Measurements from ENCODE around the gene PTPRE.

Gene PTPRE

DNA sequence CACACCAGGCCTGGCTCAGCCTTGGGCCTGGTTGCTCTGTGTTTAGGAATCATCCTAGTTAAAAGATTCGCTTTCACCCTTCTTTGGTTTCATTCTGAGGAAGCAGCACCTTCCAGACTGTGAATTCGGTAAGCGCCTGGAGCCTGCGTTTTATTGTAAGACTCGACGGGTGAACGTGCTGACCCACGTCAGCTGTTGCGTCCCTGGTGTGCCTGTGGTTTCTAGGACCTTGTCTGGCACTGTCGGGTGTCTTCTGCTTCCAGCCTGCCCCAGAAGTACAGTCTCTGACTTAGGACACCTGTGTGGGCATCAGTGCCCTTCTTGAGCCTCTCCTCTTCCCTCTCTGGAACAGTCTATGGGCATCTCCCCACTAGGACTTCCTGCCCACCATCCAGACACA lies 193.0 kb downstream of the PTPRE start:
- H4K20me1 ChIP-seq (ENCODE audit: insufficient read depth): no peaks in the 10 kb centered on the region
- no peaks in the 10 kb centered on the region; the same call in 1 of the 2 replicates for H3K36me3 ChIP-seq (ENCODE audit: insufficient read depth)
- TF ChIP-seq, protein P1, sequence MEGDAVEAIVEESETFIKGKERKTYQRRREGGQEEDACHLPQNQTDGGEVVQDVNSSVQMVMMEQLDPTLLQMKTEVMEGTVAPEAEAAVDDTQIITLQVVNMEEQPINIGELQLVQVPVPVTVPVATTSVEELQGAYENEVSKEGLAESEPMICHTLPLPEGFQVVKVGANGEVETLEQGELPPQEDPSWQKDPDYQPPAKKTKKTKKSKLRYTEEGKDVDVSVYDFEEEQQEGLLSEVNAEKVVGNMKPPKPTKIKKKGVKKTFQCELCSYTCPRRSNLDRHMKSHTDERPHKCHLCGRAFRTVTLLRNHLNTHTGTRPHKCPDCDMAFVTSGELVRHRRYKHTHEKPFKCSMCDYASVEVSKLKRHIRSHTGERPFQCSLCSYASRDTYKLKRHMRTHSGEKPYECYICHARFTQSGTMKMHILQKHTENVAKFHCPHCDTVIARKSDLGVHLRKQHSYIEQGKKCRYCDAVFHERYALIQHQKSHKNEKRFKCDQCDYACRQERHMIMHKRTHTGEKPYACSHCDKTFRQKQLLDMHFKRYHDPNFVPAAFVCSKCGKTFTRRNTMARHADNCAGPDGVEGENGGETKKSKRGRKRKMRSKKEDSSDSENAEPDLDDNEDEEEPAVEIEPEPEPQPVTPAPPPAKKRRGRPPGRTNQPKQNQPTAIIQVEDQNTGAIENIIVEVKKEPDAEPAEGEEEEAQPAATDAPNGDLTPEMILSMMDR (conservative IDR thresholded peaks at IDR 0.05; ENCODE audit: low read depth, low read length): no peak
- no peak overlapping the region for H2AFZ ChIP-seq (ENCODE audit: low read depth)
- no peak overlapping the region for H3K9ac ChIP-seq
- no peak overlapping the region for H3K4me2 ChIP-seq
- no peak overlapping the region for H3K4me3 ChIP-seq (IDR thresholded peaks at IDR 0.05; ENCODE audit: insufficient read depth, low read depth, low read length)
- H3K27ac ChIP-seq: no peak overlapping the region
- no peaks in the 10 kb centered on the region for H3K79me2 ChIP-seq (ENCODE audit: insufficient read depth, low read depth)
- H3K4me1 ChIP-seq (ENCODE audit: low read depth, poor library complexity, severe bottlenecking): no peaks in the 10 kb centered on the region
- no peaks in the 10 kb centered on the region for H3K27me3 ChIP-seq (ENCODE audit: insufficient read depth, low read depth)

- no peak overlapping the region for H3K27ac ChIP-seq
- no peak overlapping the region for H3K9ac ChIP-seq
- 0 out of 2 replicates have a peak, but pooled peaks cover 1% of the 10 kb centered on the region for H3K79me2 ChIP-seq (ENCODE audit: insufficient read depth, low read depth)
- TF ChIP-seq, protein P1 (conservative IDR thresholded peaks at IDR 0.05; ENCODE audit: low read depth, low read length): no peak
- peaks cover 4% of the 10 kb centered on the region; the same call in 1 of the 2 replicates for H3K36me3 ChIP-seq (ENCODE audit: insufficient read depth)
- no peak overlapping the region for H3K4me3 ChIP-seq (IDR thresholded peaks at IDR 0.05; ENCODE audit: insufficient read depth, low read depth, low read length)
- no peak overlapping the region for H2AFZ ChIP-seq (ENCODE audit: low read depth)
- H4K20me1 ChIP-seq (ENCODE audit: insufficient read depth): no peaks in the 10 kb centered on the region
- H3K4me1 ChIP-seq (ENCODE audit: low read depth, poor library complexity, severe bottlenecking): no peaks in the 10 kb centered on the region
- H3K27me3 ChIP-seq (ENCODE audit: insufficient read depth, low read depth): no peaks in the 10 kb centered on the region
- no peak overlapping the region for H3K4me2 ChIP-seq
Observed at GRCh38 chr10:128101901-128102300, 195.0 kb downstream of the PTPRE start.

DNA sequence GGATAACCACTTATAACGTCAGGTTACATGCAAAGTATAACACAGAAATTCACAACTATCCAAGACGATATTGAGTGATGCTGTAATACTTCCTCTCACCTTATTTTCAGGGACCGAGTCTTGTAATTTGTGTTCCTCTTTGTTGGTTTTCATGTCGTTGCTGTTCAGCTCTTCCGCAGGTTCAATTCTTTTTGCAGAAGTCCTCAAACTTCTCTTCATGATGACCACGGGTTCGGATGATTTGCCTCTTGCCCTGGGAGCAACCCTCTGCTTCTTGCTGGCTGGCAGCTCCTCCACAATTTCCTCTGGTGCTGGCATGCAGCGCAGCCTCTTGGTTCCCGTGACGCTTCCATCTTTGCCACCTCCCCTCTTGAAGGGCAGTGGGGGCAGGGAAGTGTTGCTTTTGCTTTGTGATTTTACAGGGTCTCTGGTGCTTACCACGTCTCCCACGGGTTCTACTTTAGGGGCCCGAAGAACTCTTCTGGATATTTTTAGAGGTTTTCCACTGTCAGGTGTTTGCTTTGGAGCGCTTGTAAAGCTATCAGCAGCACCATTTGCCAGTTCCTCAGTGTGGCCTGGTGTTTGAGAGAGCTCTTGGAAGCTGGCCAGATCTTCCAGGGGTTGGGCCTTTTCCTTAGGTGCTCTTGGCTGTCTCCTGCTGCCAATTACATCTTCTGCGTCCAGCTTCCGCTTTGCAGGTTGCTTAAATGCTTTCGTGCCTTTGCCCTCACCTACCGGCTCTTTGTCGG lies 195.8 kb downstream of the PTPRE start:
- TF ChIP-seq, protein P1 (conservative IDR thresholded peaks at IDR 0.05; ENCODE audit: low read depth, low read length): no peak

GRCh38 chr10:128103229-128103714 lies 196.4 kb downstream of the PTPRE start:
- H2AFZ ChIP-seq (ENCODE audit: low read depth): no peak overlapping the region
- no peak overlapping the region for H3K4me2 ChIP-seq
- no peak overlapping the region for H3K4me3 ChIP-seq (IDR thresholded peaks at IDR 0.05; ENCODE audit: insufficient read depth, low read depth, low read length)
- TF ChIP-seq, protein P1 (conservative IDR thresholded peaks at IDR 0.05; ENCODE audit: low read depth, low read length): no peak
- 0 out of 2 replicates have a peak, but pooled peaks cover 8% of the 10 kb centered on the region for H3K79me2 ChIP-seq (ENCODE audit: insufficient read depth, low read depth)
- H3K4me1 ChIP-seq (ENCODE audit: low read depth, poor library complexity, severe bottlenecking): no peaks in the 10 kb centered on the region
- H3K9ac ChIP-seq: no peak overlapping the region
- no peak overlapping the region for H3K27ac ChIP-seq
- H4K20me1 ChIP-seq (ENCODE audit: insufficient read depth): no peaks in the 10 kb centered on the region
- H3K36me3 ChIP-seq (ENCODE audit: insufficient read depth): peaks cover 10% of the 10 kb centered on the region; the same call in 1 of the 2 replicates
- no peaks in the 10 kb centered on the region for H3K27me3 ChIP-seq (ENCODE audit: insufficient read depth, low read depth)

More for the DNA sequence above, 195.8 kb downstream of the PTPRE start:
- H3K4me3 ChIP-seq (IDR thresholded peaks at IDR 0.05; ENCODE audit: insufficient read depth, low read depth, low read length): no peak overlapping the region
- H3K4me2 ChIP-seq: no peak overlapping the region
- H3K9ac ChIP-seq: no peak overlapping the region
- no peak overlapping the region for H3K27ac ChIP-seq
- no peaks in the 10 kb centered on the region for H3K4me1 ChIP-seq (ENCODE audit: low read depth, poor library complexity, severe bottlenecking)
- H4K20me1 ChIP-seq (ENCODE audit: insufficient read depth): no peaks in the 10 kb centered on the region
- H3K36me3 ChIP-seq (ENCODE audit: insufficient read depth): peaks cover 10% of the 10 kb centered on the region; the same call in 1 of the 2 replicates
- H3K27me3 ChIP-seq (ENCODE audit: insufficient read depth, low read depth): no peaks in the 10 kb centered on the region
- 0 out of 2 replicates have a peak, but pooled peaks cover 8% of the 10 kb centered on the region for H3K79me2 ChIP-seq (ENCODE audit: insufficient read depth, low read depth)
- no peak overlapping the region for H2AFZ ChIP-seq (ENCODE audit: low read depth)

Data from KMS-11 (cell line).